Fibroblast of upper back skin (primary cell): ENCODE measurements around the gene THOC1.
A peak's percentile ranks its signal among the peaks of the same experiment; 100 is the strongest.

Experiments used
- DNase-seq: peaks from one replicate; pipeline ENCODE4 v3.0.0-alpha.2; 2013

The THOC1 gene

DNA sequence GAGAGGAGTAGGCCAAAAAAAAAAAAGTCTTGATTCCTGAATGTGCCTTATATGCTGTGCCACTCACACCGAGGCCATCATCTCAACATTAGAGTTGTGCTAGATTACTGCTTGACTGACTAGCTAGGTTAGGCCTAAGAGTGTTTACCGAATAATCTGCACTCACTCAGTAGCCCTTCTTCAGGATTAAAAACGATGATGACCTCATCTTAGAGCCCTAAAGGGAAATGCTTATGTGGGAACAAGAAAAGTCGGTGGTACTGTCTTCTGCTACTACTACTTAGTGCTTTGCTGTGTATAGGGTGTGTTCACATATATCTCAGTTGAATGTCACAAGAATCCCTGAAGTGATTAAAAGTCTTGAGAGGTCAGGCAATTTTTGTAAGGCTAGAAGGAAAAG, 54.3 kb downstream of the THOC1 start:
- no peak for DNase-seq

GRCh38 chr18:212780-213179, 55.1 kb downstream of the THOC1 start:
- no peak for DNase-seq

- no peak for DNase-seq
Measured at GRCh38 chr18:211582-211981, 56.3 kb downstream of the THOC1 start.

GRCh38 chr18:210733-211132, 57.1 kb downstream of the THOC1 start:
- DNase-seq = no peak

GRCh38 chr18:210075-210474, 57.8 kb downstream of the THOC1 start:
- DNase-seq = no peak

GRCh38 chr18:199768-200167, 68.1 kb downstream of the THOC1 start:
- DNase-seq = no peak

DNA sequence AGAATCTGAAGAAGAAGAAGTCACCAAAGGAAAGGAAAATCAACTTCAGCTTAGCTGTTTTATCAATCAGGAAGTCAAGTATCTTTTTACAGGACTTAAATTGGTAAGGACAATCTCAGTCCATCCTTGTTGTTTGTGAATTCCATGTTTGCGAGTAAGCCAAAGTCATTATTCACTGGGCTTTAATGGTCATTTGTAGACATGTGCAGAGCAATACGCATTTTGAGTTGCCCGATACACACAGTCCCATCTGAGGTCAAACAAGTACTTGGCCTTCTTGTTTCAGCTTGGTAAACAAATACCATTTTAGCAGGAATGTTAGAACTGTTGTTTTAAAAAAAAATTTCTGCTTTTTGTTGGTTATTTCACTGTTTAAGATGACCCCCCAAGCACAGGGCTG, 68.6 kb downstream of the THOC1 start:
- no peak for DNase-seq

DNA sequence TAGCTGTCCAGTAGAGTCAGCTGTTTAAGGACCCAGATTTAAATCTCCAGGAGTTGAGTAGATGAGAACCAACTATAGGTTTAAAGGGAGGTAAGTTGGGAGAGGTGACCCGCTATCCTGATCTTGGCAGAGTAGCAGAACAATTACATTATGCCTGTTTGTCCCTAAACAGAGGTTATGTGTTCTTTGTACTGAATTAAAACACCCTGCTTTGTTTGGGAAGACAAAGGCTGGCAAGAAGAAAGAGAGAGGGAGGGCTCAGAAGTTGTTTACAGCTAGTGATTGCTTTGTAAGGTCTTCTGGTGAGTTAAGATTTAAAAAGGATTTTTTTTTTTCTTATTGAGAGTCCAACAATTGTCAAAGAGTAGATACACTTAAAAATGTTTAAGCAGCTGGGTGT, 72.2 kb downstream of the THOC1 start:
- no peak for DNase-seq

DNA sequence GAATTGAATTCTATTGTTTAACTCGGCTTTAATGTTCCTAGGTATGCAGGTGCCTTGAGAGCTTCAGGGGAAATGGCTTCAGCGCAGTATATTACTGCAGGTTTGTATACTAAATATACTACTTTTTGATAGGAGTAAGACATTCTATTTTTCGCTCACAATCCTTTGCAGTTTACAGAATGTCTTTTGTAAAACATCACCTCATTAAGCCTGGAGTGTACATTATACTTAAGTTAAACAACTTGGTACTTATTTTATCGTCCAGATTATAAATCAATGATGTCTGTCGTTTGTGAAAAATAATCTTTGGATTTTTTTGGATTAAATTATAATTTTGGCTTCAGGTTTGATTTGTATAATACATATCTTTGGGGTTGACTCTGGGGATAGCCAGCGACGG, 75.0 kb downstream of the THOC1 start:
- DNase-seq = no peak

DNA sequence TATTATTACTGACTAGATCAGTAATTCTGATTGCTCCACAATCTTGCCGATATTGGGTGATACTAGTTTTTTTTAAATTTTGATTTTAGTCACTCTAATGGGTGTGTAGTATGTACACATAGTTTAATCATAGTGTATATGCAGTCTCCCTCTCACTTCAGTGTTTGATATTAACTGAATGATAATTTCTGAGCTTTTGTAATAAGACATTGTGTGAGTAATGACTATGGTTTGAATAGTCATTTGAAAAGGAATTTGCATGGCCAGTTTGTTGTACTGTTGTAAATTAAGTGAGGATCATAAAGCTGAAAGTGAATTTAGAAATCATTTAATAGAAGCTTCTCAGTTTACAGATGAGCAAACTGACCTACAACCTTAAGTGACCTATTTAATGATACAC, 76.1 kb downstream of the THOC1 start:
- DNase-seq = no peak

GRCh38 chr18:189254-189653, 78.6 kb downstream of the THOC1 start:
- no peak for DNase-seq

DNA sequence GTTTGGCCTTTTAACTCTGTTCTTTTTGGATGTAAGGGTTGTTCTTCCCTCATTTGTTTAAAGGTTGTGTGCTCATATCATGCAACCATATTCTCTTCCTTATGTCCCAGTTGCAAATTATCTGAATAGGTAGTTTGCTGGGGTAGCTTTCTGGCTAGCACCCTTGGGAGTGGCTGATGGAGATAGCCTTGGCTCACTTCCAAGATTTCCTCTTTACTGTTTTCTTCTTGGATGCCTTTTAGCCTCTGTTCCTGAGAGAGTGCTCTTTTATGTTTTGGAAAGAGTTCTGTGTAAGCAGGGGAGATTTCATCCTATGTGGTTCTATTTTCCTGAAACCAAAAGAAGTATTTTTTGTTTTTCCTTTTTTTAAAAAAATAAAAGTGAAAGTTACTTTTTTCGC, 84.1 kb downstream of the THOC1 start:
- DNase-seq = peak; percentile 22

- DNase-seq = no peak
Measured at GRCh38 chr18:181711-182110, 86.1 kb downstream of the THOC1 start.

DNA sequence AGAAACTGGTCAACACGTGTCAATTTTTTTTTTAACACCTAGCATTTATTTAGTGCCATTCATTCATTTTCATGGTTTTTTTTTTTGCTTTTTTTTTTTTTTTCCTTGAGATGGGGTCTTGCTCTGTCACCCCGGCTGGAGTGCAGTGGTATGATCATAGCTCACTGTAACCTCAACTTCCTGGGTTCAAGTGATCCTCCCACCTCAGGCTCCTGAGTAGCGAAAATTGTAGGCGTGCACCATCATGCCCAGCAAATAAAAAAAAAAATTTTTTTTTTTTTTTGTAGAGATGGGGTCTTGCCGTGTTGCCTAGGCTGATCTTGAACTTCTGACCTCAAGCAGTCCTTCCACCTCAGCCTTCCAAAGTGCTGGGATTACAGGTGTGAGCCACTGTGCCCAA, 88.3 kb downstream of the THOC1 start:
- DNase-seq = no peak

DNA sequence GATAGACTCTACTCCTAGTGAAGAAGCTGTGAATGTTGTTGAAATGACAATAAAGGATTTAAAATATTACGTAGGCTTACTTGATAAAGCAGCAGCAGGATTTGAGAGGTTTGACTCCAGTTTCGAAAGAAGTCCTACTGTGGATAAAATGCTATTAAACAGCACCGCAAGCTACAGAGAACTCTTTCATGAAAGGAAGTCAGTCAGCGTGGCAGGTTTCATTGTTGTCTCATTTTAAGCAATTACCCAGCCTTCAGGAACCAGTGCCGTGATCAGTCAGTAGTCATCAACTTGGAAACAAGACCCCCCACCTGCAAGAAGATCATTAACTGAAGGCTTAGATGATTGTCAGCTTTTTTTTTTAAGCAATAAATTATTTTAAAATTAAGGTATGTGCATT, 95.5 kb downstream of the THOC1 start:
- no peak for DNase-seq
